ENCODE data around the gene MRNIP.
"Not testable (repeated sequence)": the region's sequence is repeated elsewhere in the genome, so short reads cannot be mapped to it uniquely, and the experiment has no call there.

The MRNIP gene

GRCh38 chr5:179837076-179838011 lies 21.3 kb downstream of the MRNIP start:
- no peak for DNase-seq

GRCh38 chr5:179836225-179837019 lies 22.2 kb downstream of the MRNIP start:
- DNase-seq = no peak

- DNase-seq = not testable (repeated sequence)
Observed at GRCh38 chr5:179834871-179835270, 23.7 kb downstream of the MRNIP start.

DNA sequence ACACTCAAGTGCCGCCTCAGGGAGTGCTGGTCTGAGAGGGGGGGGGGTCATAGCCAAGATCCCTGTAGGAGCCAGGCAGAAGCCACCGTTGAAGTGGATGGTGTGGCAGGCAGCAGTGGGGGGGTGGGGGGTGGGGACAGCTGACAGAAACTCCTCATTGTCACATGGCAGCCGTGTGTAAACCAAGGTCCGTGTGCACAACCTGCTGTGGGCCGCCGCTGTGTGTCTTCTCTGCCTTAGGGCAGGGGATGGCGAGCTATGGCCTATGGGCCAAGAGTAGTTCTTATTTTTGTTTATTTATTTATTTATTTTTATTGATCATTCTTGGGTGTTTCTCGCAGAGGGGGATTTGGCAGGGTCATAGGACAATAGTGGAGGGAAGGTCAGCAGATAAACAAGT lies 24.5 kb downstream of the MRNIP start:
- DNase-seq = no peak

DNA sequence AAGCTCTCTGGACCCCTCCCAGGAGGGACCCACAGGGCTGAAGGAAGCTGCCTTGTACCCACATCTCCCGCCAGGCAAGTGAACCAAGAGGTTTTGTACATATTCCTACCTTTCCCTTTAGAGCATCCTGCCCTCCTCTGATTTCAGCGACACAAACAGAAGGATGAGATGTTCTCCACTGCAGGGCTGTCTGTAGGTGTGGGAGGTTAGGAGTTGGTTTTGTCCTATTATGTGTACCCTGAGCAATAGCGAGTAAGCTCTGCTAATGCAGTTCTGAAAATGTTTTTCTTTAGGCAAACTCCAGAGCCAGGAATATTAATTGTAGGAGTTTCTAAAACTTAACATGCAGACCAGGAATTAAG lies 24.9 kb downstream of the MRNIP start:
- DNase-seq = no peak

DNA sequence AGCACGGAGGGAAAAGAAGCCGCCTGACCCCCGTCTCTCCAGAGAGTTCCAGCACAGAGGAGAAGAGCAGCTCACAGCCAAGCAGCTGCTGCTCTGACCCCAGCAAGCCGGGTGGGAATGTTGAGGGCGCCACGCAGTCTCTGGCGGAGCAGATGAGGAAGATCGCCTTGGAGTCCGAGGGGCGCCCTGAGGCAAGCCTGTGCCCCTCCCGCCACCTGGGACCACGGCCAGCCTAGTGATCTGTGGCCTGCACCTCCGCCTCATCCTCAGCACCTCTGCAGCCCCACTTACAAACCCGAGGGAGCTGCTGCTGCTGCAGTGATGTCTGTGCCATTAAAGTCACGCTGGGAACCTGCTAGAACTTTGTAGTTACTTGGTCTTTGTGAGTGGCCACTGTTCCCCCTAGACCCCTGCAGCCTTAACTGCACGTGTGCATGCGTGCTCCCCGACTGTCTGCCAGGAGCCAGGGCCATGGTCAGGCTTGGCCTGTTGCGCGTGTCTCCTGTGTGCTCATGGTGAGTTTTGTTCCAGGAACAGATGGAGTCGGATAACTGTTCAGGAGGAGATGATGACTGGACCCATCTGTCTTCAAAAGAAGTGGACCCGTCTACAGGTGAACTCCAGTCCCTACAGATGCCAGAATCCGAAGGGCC lies 25.4 kb downstream of the MRNIP start:
- DNase-seq = peak; percentile 20 to 41

DNA sequence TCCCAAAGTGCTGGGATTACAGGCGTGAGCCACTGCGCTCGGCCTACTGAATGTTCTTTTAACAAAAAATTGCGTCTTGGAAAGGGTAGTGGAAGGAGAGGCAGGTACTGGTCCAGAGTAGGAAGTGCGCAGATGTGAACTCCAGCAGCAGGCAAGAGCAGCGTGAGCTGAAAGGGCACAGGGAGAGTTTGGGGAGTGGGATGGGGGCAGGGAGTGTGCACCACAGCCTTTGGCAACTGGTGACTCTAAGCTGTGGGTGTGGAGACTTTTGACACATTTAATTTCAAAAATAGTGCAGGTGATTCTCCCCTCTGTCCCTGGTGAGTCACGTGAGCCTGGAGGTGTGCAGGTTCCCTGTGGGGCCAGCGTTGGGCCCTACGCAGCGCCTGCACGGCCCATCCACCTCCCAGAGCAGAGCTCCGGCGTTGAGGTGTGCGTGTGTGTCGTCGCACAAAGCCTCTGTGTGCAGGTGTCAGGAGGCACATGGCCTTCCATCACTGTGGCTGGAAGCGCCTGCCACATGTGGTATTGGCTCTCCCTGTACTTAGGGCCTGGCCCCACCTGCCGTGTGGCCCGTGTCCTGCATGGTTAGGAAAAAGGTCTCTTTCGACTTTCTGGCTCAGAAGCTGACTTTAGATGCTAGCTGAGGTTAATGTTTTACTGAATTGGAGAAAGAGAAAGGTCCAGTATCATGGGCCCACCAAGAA lies 26.4 kb downstream of the MRNIP start:
- no peak for DNase-seq

GRCh38 chr5:179830818-179831468 lies 27.7 kb downstream of the MRNIP start:
- no peak for DNase-seq

GRCh38 chr5:179829732-179830435 lies 28.7 kb downstream of the MRNIP start:
- DNase-seq = no peak

- peak in 1 of 2 experiments; percentile 31 for DNase-seq
Observed at GRCh38 chr5:179828756-179829421, 29.7 kb downstream of the MRNIP start.

DNA sequence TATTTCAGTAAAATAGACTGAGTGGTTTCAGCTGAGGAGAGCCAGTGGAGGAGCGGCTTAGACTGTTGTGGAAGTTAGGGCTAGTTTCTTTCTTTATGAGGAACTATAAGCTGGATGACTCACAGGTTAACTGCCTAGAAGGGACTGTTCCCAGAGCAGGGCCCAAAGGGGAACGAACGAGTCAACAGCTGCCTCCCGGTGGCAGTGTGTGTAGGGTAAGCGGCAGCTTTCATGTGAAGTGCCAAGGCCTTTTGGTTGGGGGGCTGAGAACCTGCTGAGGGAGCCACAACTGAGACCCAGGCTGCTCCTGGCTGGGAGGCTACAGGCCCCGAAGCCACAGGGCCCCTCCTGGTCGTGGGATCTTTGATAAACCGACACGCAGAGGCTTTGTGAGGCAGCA lies 30.9 kb downstream of the MRNIP start:
- DNase-seq = no peak

DNA sequence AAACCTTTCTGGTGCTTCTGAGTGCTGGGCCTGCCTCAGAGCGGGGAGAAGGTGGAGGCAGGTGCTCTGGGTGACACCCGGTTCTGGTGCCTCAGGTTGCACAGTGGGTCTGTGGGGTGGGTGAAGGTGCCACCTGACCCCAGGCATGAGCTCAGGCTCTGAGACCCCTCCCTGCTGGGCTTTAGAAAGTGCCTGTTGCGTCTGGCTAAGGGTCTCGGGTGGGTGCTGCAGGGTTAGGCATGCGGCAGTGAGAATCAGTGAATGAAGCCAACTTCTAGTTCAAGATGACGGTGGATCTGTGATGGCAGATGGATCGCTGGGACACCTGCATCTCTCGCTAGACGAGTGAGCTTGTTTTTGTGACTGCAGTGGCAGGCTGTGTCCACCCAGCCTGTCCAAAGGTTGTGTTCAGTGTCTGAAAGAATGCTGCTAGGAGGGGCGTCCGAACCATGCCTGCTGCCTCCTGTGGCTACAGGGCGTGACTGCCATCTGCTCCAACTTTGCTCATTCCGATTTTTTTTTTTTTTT lies 32.9 kb downstream of the MRNIP start:
- DNase-seq = peak; percentile 59 to 66

- DNase-seq = no peak
Observed at GRCh38 chr5:179824745-179825112, 33.9 kb downstream of the MRNIP start.

DNA sequence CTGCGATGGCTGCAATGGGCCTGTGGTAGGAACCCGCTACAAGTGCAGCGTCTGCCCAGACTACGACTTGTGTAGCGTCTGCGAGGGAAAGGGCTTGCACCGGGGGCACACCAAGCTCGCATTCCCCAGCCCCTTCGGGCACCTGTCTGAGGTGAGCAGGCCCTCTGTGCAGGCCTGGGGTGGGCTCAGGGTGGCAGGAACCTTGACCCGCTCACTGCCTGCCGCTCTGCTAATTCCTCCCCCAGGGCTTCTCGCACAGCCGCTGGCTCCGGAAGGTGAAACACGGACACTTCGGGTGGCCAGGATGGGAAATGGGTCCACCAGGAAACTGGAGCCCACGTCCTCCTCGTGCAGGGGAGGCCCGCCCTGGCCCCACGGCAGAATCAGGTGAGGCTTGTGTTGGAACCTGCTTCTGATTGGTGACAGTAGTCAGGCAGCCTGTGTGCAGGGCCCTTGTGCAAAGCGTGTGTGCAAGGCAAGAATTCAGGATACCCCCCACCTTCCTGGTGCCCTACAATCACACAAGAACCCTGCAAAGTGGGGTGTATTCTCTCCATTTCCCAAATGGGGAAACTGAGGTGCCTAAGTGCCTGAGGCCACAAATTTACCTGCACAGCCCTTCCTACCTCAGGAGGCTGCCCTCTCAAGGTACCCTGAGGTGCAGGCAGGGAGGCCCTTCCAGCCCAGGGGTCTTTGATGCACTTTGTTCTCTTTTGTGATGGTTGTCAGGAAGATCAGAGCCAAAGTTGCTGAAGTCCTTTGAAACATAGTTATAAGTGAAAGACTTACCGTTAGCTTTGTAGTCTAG lies 34.5 kb downstream of the MRNIP start:
- DNase-seq = no peak

GRCh38 chr5:179822444-179822990 lies 36.1 kb downstream of the MRNIP start:
- no peak for DNase-seq

GRCh38 chr5:179822059-179822432 lies 36.6 kb downstream of the MRNIP start:
- DNase-seq = no peak

- peak in 1 of 2 experiments; percentile 15 for DNase-seq
Observed at GRCh38 chr5:179821298-179822058, 37.1 kb downstream of the MRNIP start.

DNA sequence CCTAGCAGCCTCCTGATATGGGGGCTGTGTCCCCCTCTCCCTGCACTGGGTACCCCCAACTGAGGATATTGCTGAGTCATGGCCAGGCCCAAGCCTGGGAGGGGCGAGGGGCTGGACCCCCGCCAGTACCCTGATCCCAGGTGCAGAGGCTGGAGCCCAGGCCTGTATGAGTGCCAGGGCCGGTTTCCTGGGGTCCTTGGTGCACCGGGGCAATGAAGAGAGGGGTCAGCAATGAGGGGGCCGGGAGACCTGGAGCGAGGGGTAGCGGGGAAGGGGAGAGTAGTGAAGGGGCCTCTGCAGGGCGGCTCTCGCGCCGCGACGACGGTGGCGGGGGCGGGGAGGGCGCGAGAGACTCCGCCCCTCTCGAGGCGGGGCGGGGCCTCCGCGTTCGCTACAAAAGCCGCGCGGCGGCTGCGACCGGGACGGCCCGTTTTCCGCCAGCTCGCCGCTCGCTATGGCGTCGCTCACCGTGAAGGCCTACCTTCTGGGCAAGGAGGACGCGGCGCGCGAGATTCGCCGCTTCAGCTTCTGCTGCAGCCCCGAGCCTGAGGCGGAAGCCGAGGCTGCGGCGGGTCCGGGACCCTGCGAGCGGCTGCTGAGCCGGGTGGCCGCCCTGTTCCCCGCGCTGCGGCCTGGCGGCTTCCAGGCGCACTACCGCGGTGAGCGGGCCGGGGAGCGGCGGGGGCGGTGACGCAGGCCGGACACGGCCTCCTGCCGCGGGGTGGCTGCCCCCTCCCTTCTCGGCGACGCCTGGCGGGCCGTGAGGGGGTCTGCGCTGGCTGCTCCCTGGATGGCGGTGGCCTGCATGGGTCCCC lies 37.9 kb downstream of the MRNIP start, which contains the start of gene SQSTM1:
TSS of gene SQSTM1 (plus strand) at position 423 of the 815 bp plus-strand sequence. CDS start at position 455, 32 bp downstream.
- DNase-seq = no peak
